Kidney glomerular epithelial cell (primary cell): ENCODE results near the gene LHCGR.

Experiments
- DNase-seq: peaks from one replicate; lab custom pipeline; 2025; lab: John Stamatoyannopoulos, UW

LHCGR gene

GRCh38 chr2:48755473-48755872, at the start of gene LHCGR:
LHCGR (minus strand) TSS chr2:48755724; CDS start chr2:48755671, 53 bp downstream.
- DNase-seq, result no peak

GRCh38 chr2:48799601-48800000, 44.1 kb upstream of the LHCGR start:
- no peak for DNase-seq

GRCh38 chr2:48795065-48795464, 39.5 kb upstream of the LHCGR start:
- no peak for DNase-seq

- no peak for DNase-seq
These were observed 38.1 kb upstream of the LHCGR start for GRCh38 chr2:48793671-48794070.

- no peak for DNase-seq
These were observed 36.5 kb upstream of the LHCGR start for GRCh38 chr2:48792030-48792429.

GRCh38 chr2:48790407-48791170, 35.1 kb upstream of the LHCGR start:
- no peak for DNase-seq

GRCh38 chr2:48787580-48787979, 32.1 kb upstream of the LHCGR start:
- DNase-seq, result no peak

GRCh38 chr2:48781366-48781765, 25.8 kb upstream of the LHCGR start:
- no peak for DNase-seq

GRCh38 chr2:48779019-48779716, 23.6 kb upstream of the LHCGR start:
- DNase-seq, result no peak

- no peak for DNase-seq
These were observed 18.7 kb upstream of the LHCGR start for GRCh38 chr2:48774251-48774650.

GRCh38 chr2:48771241-48772014, 15.9 kb upstream of the LHCGR start:
- DNase-seq, result no peak

GRCh38 chr2:48770181-48770580, 14.7 kb upstream of the LHCGR start:
- no peak for DNase-seq

GRCh38 chr2:48768669-48769068, 13.1 kb upstream of the LHCGR start:
- no peak for DNase-seq

- DNase-seq, result no peak
These were observed 11.8 kb upstream of the LHCGR start for GRCh38 chr2:48767330-48767729.

GRCh38 chr2:48760826-48761225, 5.3 kb upstream of the LHCGR start:
- DNase-seq, result no peak

GRCh38 chr2:48759682-48760081, 4.2 kb upstream of the LHCGR start:
- DNase-seq, result no peak

- no peak for DNase-seq
These were observed 765 bp upstream of the LHCGR start for GRCh38 chr2:48756289-48756688.

- no peak for DNase-seq
These were observed 650 bp downstream of the LHCGR start for GRCh38 chr2:48754874-48755273.

GRCh38 chr2:48753228-48753627, 2.3 kb downstream of the LHCGR start:
- no peak for DNase-seq

- no peak for DNase-seq
These were observed 5.3 kb downstream of the LHCGR start for GRCh38 chr2:48750128-48750739.

GRCh38 chr2:48749291-48750127, 6.0 kb downstream of the LHCGR start:
- no peak for DNase-seq
